Neural cell (in vitro differentiated cells): Measurements from ENCODE around the gene LRRC52. TPM values are rescaled to one million over a fixed set of nuclear protein-coding genes. Genes with fewer than 3 reads are reported as not detected.

Source experiments
- H2AFZ ChIP-seq: fragments of 200-600, 300-800 bp; sonication (generic), shearing (Covaris generic); 2 replicates; pipeline ENCODE4 v1.6.0; 2014; ENCODE audit warnings: low read depth, mild to moderate bottlenecking, antibody characterized with exemption, low read length, moderate library complexity
- H3F3A ChIP-seq: fragments of 200-600 bp; shearing (Covaris generic); 2 replicates; pipeline ENCODE4 v1.6.1; 2016; ENCODE audit warnings: mild to moderate bottlenecking, moderate library complexity, mixed read lengths, antibody characterized with exemption, low read length; ENCODE audit not compliant: insufficient read depth, poor library complexity, severe bottlenecking
- H3K27ac ChIP-seq: fragments of 200-600, 300-800 bp; sonication (generic), shearing (Covaris generic); 2 replicates; pipeline ENCODE4 v1.5.1; 2014; ENCODE audit warnings: mild to moderate bottlenecking, low read length, moderate library complexity
- H3K27me3 ChIP-seq: fragments of 300-800, 200-600 bp; sonication (generic), shearing (Covaris generic); 2 replicates; pipeline ENCODE4 v1.6.0; 2014; ENCODE audit warnings: mild to moderate bottlenecking, low read depth, low read length, moderate library complexity; ENCODE audit not compliant: insufficient read depth
- H3K36me3 ChIP-seq: fragments of 300-800, 200-600 bp; sonication (generic), shearing (Covaris generic); 2 replicates; pipeline ENCODE4 v1.5.1; 2014; ENCODE audit warnings: mild to moderate bottlenecking, antibody characterized with exemption, low read length, moderate library complexity; ENCODE audit not compliant: insufficient read depth
- H3K4me2 ChIP-seq: fragments of 300-800, 200-600 bp; sonication (generic), shearing (Covaris generic); 2 replicates; pipeline ENCODE4 v1.6.0; 2014; ENCODE audit warnings: mild to moderate bottlenecking, low read length
- H3K4me3 ChIP-seq: fragments of 300-800, 200-600 bp; sonication (generic), shearing (Covaris generic); 2 replicates; pipeline ENCODE4 v1.5.1; 2014; ENCODE audit warnings: mild to moderate bottlenecking, low read length, moderate library complexity
- H3K79me2 ChIP-seq: fragments of 200-600 bp; shearing (Covaris generic); replicated peaks from 2 replicates; pipeline ENCODE4 v1.6.0; 2014; ENCODE audit warnings: mild to moderate bottlenecking, low read length, moderate library complexity; ENCODE audit not compliant: insufficient read depth
- H3K9ac ChIP-seq: fragments of 300-800, 200-600 bp; sonication (generic), shearing (Covaris generic); 2 replicates; pipeline ENCODE4 v1.6.1; 2016; ENCODE audit warnings: mild to moderate bottlenecking, low read length, mixed read lengths
- H3K9me2 ChIP-seq: fragments of 200-600 bp; shearing (Covaris generic); 2 replicates; pipeline ENCODE4 v1.6.1; 2016; ENCODE audit warnings: mild to moderate bottlenecking, low read length, mixed read lengths; ENCODE audit not compliant: insufficient read depth
- H3K9me3 ChIP-seq: fragments of 200-600, 300-800 bp; sonication (generic), shearing (Covaris generic); 2 replicates; pipeline ENCODE4 v1.6.1; 2016; ENCODE audit warnings: mild to moderate bottlenecking, mixed run types, low read length, moderate library complexity, mixed read lengths
- H4K20me1 ChIP-seq: fragments of 200-600 bp; shearing (Covaris generic); 2 replicates; pipeline ENCODE4 v1.6.1; 2016; ENCODE audit warnings: mild to moderate bottlenecking, mixed run types; ENCODE audit not compliant: insufficient read depth
- EP300 ChIP-seq: fragments of 450-650 bp; conservative IDR thresholded peaks from 2 replicates; pipeline ENCODE4 v1.6.1; 2014; ENCODE audit warnings: antibody characterized with exemption, mild to moderate bottlenecking, moderate library complexity; ENCODE audit not compliant: poor library complexity, severe bottlenecking
- MXI1 ChIP-seq: fragments of 450-650 bp; conservative IDR thresholded peaks from 2 replicates; pipeline ENCODE4 v1.6.1; 2014; ENCODE audit warnings: antibody characterized with exemption, mild to moderate bottlenecking; ENCODE audit not compliant: poor library complexity, severe bottlenecking
- POLR2AphosphoS5 ChIP-seq: IDR thresholded peaks from 2 replicates; pipeline ENCODE4 v1.6.1; 2012
- RAD21 ChIP-seq: fragments of 450-650 bp; conservative IDR thresholded peaks from 2 replicates; pipeline ENCODE4 v1.6.1; 2014; ENCODE audit warnings: antibody characterized with exemption, mild to moderate bottlenecking, moderate library complexity
- TAF1 ChIP-seq: IDR thresholded peaks from 2 replicates; pipeline ENCODE4 v1.6.1; 2012; ENCODE audit warnings: low read depth
- polyA plus RNA-seq: library from polyadenylated mRNA; depleted of rRNA; stranded (reverse); fragments of >200 nt; gene quantifications from 2 replicates; pipeline ENCODE4 v1.2.3, GENCODE V29; 2014
- TF ChIP-seq, protein P1 (sequence below): IDR thresholded peaks from 2 replicates; pipeline ENCODE4 v1.6.1; 2012; ENCODE audit warnings: borderline replicate concordance
- TF ChIP-seq, protein P2 (sequence below): fragments of 450-650 bp; IDR thresholded peaks from 2 replicates; pipeline ENCODE4 v1.5.1; 2014; ENCODE audit warnings: antibody characterized with exemption, mild to moderate bottlenecking, moderate library complexity; ENCODE audit not compliant: poor library complexity, severe bottlenecking

The LRRC52 gene
- polyA plus RNA-seq, 1 donor from 2014 or later = not detected

DNA sequence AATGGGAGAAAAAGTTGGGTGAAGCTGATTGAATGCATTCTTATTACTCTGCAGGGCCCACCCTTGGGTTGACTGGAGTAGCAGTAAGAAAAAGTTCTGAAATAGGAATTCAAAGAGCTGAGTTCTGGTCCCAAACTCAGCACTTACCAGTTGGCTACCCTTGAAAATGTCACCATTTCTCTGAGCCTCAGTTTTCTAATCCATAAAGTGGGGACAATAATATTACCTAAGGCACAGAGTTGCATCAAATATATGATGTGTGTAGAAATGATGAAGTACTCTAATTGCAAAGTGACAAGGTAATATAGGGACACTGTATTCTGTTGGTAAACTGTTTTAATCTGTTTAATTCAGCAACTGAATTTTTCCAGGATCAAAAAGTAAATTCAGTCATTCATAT is 1.2 kb downstream of the LRRC52 start:
- no peak overlapping the region for H3K4me2 ChIP-seq

DNA sequence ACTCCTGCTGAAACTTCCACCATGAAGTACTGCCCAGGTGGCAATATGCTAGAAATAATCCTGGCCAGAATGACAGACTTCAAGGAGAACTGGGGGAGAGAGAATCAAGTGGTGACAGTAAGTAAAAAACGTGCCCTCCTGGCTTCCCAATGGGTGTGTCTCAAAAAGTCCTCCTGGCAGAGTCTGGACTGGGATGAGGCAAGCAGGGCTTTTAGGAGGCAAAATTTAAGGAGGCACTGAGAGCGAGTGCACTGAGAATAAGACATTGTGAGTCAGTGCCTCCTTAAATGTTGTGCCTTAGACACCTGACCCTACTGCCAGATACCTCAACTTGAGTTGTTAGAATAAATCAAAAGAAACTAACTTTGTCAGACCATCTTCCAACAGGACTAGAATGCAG is 2.2 kb downstream of the LRRC52 start:
- Histone ChIP-seq H3K27me3 (no peaks in the 10 kb centered on the region), H3K4me3 (no peak overlapping the region), H3K9ac (no peak overlapping the region), H3F3A (no peaks in the 10 kb centered on the region), H3K27ac (no peak overlapping the region), H3K9me2 (no peaks in the 10 kb centered on the region), H2AFZ (no peak overlapping the region), H3K9me3 (no peaks in the 10 kb centered on the region), H3K36me3 (no peaks in the 10 kb centered on the region), H3K79me2 (no peaks in the 10 kb centered on the region), H4K20me1 (no peaks in the 10 kb centered on the region), H3K4me2 (no peak overlapping the region)
- TF ChIP-seq TAF1 (no peak), MXI1 (no peak)
- TF ChIP-seq, protein P1, sequence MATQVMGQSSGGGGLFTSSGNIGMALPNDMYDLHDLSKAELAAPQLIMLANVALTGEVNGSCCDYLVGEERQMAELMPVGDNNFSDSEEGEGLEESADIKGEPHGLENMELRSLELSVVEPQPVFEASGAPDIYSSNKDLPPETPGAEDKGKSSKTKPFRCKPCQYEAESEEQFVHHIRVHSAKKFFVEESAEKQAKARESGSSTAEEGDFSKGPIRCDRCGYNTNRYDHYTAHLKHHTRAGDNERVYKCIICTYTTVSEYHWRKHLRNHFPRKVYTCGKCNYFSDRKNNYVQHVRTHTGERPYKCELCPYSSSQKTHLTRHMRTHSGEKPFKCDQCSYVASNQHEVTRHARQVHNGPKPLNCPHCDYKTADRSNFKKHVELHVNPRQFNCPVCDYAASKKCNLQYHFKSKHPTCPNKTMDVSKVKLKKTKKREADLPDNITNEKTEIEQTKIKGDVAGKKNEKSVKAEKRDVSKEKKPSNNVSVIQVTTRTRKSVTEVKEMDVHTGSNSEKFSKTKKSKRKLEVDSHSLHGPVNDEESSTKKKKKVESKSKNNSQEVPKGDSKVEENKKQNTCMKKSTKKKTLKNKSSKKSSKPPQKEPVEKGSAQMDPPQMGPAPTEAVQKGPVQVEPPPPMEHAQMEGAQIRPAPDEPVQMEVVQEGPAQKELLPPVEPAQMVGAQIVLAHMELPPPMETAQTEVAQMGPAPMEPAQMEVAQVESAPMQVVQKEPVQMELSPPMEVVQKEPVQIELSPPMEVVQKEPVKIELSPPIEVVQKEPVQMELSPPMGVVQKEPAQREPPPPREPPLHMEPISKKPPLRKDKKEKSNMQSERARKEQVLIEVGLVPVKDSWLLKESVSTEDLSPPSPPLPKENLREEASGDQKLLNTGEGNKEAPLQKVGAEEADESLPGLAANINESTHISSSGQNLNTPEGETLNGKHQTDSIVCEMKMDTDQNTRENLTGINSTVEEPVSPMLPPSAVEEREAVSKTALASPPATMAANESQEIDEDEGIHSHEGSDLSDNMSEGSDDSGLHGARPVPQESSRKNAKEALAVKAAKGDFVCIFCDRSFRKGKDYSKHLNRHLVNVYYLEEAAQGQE = no peak

More for the DNA sequence above, 1.2 kb downstream of the LRRC52 start:
- H3K4me3 ChIP-seq = no peak overlapping the region
- TF ChIP-seq TAF1 (no peak), POLR2AphosphoS5 (no peak), EP300 (no peak), RAD21 (no peak)
- TF ChIP-seq, protein P1 = no peak
- TF ChIP-seq, protein P2, sequence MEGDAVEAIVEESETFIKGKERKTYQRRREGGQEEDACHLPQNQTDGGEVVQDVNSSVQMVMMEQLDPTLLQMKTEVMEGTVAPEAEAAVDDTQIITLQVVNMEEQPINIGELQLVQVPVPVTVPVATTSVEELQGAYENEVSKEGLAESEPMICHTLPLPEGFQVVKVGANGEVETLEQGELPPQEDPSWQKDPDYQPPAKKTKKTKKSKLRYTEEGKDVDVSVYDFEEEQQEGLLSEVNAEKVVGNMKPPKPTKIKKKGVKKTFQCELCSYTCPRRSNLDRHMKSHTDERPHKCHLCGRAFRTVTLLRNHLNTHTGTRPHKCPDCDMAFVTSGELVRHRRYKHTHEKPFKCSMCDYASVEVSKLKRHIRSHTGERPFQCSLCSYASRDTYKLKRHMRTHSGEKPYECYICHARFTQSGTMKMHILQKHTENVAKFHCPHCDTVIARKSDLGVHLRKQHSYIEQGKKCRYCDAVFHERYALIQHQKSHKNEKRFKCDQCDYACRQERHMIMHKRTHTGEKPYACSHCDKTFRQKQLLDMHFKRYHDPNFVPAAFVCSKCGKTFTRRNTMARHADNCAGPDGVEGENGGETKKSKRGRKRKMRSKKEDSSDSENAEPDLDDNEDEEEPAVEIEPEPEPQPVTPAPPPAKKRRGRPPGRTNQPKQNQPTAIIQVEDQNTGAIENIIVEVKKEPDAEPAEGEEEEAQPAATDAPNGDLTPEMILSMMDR = no peak
- H2AFZ ChIP-seq = no peak overlapping the region
- H3F3A ChIP-seq = no peaks in the 10 kb centered on the region
- H3K9ac ChIP-seq = no peak overlapping the region
- no peak overlapping the region for H3K27ac ChIP-seq
- H3K36me3 ChIP-seq = no peaks in the 10 kb centered on the region
- H3K27me3 ChIP-seq = no peaks in the 10 kb centered on the region
- no peaks in the 10 kb centered on the region for H4K20me1 ChIP-seq
- H3K9me2 ChIP-seq = no peaks in the 10 kb centered on the region
- no peaks in the 10 kb centered on the region for H3K79me2 ChIP-seq
- no peaks in the 10 kb centered on the region for H3K9me3 ChIP-seq
